NCI-H524 (cell line): Measurements from ENCODE around the gene IRF3.
A peak's percentile ranks its signal among the peaks of the same experiment; 100 is the strongest.

Experiments used
- DNase-seq, 2 experiments: peaks; one replicate each; lab custom pipeline; 2025; lab: John Stamatoyannopoulos, UW

Gene IRF3

DNA sequence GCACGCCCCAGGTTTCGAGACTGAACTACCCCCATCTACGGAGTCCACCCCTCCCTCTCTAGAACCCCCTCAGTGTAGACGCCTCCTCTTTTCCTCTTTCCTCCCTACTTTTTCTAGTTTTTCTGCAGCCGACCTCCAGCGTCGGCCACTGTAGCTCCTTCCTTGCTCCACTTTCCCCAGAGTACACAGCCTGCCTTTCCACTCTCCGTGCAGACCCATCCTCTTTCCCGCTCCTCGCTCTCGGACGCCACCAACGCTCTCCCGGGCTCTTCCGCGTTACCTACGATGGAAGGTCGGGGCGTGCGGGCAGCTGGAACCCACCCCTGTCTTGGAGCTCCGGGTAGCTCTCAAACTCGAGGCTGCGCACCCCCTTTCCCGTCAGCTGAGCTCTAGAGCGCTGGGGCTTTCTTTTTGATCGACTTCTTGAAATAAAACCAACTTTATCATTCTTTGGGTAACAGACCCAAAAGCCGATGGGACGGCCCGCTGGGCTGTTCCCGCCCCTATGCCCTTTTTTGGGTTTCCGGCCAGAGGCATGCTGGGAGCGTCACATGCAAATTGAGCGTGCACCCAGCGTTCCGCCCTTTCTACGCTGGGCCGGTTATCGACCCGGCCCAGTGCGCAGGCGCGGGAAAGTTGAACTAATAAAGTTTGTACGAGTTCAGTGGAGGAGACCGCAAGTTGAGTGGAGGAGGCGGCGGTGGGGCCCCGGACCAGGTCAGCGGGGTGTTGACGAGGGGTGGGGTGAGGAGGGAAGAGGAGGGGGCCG is at the start of gene IRF3, which contains the start of gene BCL2L12:
IRF3 (minus strand) TSS at position 507 of the 769 bp plus-strand sequence. CDS start 1,019 bp downstream, outside the sequence.
BCL2L12 (plus strand) TSS at position 583 of the 769 bp plus-strand sequence. CDS start 760 bp downstream, outside the sequence.
- peak; percentile 88 to 95 for DNase-seq

- DNase-seq, result no peak
Measured at GRCh38 chr19:49713236-49713845, 47.7 kb upstream of the IRF3 start.

DNA sequence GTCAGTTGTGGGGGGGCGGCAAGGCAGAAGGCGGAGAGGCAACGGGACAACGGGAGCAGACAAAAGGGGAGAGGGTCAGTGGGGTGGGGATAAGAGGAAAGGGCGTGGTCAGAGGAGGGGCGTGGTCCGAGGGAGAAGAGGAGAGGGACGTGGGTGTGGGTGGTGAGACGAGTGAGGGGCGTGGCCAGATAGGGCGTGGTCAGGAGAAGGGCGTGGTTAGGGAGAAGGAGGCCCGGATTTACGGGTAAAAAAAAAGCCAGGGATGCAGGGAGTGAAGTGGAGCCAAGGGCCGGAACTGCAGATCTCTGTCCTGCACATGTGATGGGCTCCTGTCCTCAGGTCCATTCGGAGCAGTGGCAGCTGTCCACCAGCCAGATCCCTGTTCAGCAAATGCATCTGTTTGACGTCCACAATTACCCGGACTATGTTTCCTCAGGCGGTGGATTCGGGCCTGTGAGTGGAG is 46.8 kb upstream of the IRF3 start:
- no peak for DNase-seq

- DNase-seq, result no peak
Measured at GRCh38 chr19:49710372-49710951, 44.8 kb upstream of the IRF3 start.

- DNase-seq, result no peak
Measured at GRCh38 chr19:49705919-49706318, 40.3 kb upstream of the IRF3 start.

GRCh38 chr19:49704888-49705642 is 39.4 kb upstream of the IRF3 start:
- no peak for DNase-seq

GRCh38 chr19:49701271-49701786 is 35.7 kb upstream of the IRF3 start:
- DNase-seq, result no peak

DNA sequence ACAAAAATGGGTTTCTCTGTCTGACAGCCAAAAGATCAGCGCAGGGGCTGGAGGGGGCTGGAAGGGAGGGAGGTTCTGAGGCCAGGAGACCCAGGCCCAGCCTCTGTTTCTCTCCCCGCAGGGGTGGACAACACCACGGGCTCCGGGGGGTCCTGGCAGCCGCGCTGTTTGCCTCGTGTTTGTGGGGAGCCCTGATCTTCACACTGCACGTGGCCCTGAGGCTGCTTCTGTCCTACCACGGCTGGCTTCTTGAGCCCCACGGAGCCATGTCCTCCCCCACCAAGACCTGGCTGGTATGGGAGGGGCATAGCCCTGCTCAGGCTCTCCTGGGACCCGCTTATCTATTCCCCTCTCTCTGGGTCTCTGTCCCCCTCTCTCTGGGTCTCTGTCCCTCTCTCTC is 34.9 kb upstream of the IRF3 start:
- DNase-seq, result no peak

DNA sequence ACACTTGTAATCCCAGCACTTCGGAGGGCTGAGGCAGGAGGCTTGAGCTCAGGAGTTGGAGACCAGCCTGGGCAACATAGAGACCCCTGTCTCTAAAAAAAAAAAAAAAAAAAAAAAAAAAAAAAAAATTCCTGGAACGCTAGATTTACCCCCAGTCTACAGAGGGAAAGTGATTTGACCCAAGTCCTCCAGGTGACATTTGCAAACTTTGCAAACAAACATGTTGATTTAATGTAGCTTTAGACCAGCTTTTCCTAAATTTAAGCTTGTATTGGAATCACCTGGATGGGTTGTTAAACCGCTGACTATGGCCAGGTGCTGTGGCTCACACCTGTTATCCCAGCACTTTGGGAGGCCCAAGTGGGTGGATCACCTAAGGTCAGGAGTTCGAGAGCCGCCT is 33.7 kb upstream of the IRF3 start:
- DNase-seq, result no peak

DNA sequence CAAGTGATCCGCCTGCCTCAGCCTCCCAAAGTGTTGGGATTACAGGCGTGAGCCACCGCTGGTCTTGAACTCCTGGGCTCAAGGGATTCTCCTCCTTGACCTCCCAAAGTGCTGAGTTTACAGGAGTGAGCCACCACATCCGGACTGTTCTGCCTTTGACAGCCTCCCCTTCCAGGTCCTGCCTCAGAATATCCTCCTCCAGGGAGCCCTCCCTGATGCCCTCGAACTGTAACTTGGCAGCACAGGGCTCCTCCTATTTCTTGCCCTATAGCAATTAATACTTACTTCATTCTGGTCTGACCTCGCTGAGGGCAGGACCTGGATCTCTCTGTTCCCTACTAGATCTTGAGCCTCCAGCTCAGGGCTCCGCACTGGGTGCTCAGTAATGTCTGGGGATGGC is 31.2 kb upstream of the IRF3 start:
- no peak for DNase-seq

DNA sequence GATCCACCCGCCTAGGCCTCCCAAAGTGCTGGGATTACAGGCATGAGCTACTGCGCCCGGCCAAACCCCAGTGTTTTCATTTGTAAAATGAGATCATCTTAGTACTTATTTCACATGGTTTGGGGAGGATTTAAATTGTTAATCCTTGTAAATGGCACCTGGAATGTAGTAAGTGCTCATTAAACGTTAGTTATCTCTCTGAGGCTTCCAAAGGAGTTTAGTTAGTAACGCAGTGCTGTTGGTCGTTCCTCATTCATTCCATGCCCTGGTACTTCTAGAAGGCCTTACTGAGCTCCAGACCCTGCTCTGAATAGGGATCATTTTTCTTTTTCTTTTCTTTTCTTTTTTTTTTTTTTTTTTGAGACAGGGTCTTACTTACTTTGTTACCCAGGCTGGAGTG is 30.5 kb upstream of the IRF3 start:
- no peak for DNase-seq

- no peak for DNase-seq
Measured at GRCh38 chr19:49692147-49692506, 26.5 kb upstream of the IRF3 start.

DNA sequence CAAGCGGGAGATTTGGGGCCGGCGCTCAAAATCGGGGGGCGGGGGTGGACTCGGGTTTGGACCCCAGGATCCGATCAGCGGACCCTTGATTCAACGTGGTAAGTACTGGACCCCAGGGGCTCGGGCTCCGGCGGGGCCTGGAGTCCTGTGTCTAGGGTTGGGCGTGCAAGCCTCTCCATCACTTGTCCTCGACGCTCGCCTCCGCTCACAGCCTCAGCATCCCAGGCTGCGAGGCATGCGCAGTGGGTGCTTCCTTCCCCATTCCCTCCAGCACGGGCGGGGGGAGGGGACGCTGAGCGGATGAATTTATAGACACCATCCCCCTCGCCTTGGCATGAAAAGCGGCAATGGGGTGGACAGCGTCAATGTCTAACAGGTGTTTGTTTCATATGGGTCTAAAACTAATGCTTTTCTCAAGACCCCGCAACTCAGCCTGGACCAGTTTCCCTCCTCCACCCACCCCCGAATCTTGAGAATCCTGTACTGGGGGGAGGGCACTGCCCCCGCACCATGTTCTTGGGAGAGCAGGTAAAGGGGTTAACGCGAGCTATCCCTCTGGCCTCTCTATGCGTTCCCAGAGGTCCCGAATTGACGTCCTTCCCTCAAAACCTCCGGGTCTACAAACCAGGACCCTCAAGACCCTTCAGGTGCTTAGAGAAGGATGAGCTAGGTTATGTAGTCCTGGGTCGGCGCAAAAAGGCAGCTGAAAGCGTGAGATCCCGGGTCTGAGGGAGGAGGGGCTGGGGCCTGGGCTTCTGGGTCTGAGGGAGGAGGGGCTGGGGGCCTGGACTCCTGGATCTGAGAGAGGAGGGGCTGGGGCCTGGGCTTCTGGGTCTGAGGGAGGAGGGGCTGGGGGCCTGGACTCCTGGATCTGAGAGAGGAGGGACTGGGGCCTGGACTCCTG is 25.8 kb upstream of the IRF3 start:
- DNase-seq, result peak; percentile 86 to 88

GRCh38 chr19:49690656-49691242 is 25.1 kb upstream of the IRF3 start, which contains the start of gene CPT1C:
TSS of gene CPT1C (plus strand) at chr19:49691116. CDS start at chr19:49692253, 1,137 bp downstream.
- DNase-seq, result peak; percentile 94 to 95

DNA sequence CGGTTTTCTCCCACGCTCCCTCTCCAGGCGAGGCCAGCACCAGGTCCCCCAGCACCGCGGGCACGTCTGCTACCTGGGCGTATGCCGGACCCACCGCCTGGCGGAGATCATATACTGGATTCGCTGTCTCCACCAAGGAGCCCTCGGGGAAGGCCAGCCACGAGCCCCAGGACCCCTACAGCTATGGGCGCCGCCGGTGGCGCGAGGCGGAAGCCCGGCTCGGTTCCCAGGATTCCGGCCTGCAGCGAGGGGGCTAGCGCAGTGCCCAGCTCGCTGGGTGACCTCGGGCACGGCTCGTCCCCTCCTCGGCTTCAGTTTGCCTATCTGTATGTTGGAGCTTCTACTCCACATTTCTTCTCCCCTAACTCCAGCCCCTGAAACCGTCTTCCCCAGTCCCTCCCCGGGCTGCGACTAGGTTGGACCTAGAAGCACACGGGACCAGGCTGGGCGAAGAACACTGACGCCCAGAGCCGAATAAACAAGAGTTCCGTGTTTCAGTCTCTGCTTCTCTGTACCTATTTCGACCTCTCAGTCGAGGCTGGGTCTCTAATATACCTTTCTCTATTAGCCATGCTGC is 24.5 kb upstream of the IRF3 start:
- DNase-seq, result no peak

DNA sequence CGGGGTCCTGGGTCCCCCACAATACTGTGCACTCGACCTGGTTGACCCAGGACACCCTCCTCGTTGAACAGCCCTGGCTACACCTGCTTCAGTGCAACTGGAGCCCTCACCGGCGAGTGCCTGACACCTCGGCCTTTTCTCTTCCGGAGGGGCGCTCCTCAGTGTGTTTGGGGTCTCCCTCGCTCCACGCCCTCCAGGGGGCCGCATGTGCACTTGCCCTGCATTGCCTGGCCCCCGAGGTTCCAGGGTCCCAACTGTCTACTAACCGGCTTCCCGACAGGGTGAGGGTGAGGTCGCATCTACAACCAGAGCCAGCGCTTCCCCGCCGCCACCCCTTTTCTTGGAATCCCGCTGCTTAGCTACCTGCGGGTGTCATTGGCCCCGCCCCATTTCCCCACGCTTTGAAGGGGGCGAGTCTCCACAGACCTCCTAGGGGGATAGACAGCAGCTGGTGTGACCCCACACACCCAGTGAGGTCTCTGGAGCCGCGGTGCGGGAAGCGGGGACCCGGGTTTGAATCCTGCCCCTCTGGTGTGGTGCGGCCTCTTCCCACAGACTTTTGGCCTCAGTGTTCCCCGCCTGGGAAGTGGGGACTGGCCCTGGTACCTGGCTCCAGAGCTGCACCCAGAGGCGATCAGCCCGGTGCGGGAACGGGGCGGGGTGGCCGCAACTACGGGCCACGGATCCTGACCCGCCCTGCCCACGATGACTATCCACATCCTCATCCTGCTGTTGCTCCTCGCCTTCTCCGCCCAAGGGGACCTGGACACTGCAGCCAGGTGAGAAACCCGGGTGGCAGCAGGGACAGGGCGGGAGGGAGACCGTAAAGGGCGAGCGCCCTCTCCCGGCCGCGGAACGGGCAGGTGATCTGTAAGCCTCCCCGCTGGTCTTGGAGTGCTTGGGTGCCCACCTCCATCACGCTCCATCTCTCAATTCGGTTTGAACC is 23.7 kb upstream of the IRF3 start, which contains the start of gene ADM5:
ADM5 (plus strand) TSS at position 462 of the 946 bp plus-strand sequence; CDS start at position 706, 244 bp downstream.
- DNase-seq, result peak in 1 of 2 experiments; percentile 49

GRCh38 chr19:49688531-49689132 is 23.0 kb upstream of the IRF3 start:
- DNase-seq, result no peak

DNA sequence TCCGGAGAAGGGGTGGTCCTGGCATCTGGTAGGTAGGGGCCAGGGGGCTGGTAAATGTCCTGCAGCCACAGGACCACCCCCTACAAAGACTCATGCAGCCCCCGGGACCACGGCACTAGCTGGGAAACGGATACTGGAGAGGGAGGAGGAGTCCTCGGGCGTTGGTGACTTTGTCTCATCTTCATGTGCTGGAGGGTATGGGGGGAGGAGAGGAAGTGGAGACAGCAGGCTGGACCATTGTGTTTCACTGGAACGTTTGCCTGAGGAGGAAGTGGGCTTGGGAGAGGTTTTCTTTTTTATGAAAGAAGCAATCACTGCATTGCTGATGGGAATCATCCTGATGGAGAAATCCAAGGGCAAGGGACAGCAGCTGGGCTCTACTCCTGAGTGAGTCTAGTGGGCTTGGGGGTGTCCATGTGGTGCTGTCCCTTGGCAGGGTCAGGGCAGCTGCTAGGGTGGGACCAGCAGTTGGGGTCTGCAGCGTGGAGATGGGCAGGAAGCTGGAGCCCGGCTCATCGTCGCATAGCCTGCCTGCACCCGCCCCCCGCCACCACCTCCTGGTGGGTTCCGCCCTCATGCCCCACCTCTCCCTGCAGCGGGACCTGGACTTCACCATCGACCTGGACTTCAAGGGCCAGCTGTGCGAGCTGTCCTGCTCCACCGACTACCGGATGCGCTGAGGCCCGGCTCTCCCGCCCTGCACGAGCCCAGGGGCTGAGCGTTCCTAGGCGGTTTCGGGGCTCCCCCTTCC is 22.1 kb upstream of the IRF3 start:
- DNase-seq, result no peak
